Skin epidermis (tissue), 12 donors: Measurements from ENCODE around the gene SKI.
"Not testable (repeated sequence)": the region's sequence is repeated elsewhere in the genome, so short reads cannot be mapped to it uniquely, and the experiment has no call there.

Source experiments
- H3K27ac ChIP-seq, 21 experiments: fragments of 200-600 bp; sonication (generic) in 11 of 21; one replicate each; pipeline ENCODE4 v1.5.0; 2020; ENCODE audit warnings: mild to moderate bottlenecking in 3 of 21, inconsistent platforms in 2 of 21, moderate library complexity in 2 of 21
- H3K4me3 ChIP-seq, 7 experiments: fragments of 200-600 bp; sonication (generic) in 2 of 7; one replicate each; pipeline ENCODE4 v1.5.0; 2020; ENCODE audit warnings: inconsistent platforms in 2 of 7, mild to moderate bottlenecking in 2 of 7, moderate library complexity in 1 of 7

The SKI gene

DNA sequence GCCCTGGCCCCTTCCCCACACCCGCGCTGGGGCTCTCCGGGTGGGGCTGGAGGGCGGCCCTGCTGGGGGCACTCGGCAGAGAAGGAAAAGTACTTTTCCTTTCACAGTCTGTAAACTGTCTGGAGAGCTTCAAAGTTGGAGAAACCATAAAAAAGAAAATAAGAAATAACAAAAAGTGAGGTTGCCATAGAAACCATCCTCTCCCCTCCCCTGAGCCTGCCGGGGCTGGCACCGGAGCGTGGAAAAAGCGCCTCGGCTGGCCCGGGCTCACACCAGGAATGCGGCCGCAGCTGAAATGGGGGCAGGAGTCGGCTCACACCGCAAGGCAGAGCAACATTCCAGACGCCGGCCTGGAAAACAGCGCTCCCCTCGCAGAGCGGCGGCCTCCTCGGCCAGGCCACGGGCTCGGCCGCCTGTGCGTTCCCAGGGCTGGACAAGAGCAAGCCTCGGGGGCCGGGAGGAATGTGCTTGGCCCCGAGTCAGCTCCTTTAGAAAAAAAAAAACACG is 94.0 kb downstream of the SKI start:
- no peak overlapping the region for H3K4me3 ChIP-seq
- peak overlapping the region in 18 of 21 experiments; percentile 33 to 90 (median 62) for H3K27ac ChIP-seq

DNA sequence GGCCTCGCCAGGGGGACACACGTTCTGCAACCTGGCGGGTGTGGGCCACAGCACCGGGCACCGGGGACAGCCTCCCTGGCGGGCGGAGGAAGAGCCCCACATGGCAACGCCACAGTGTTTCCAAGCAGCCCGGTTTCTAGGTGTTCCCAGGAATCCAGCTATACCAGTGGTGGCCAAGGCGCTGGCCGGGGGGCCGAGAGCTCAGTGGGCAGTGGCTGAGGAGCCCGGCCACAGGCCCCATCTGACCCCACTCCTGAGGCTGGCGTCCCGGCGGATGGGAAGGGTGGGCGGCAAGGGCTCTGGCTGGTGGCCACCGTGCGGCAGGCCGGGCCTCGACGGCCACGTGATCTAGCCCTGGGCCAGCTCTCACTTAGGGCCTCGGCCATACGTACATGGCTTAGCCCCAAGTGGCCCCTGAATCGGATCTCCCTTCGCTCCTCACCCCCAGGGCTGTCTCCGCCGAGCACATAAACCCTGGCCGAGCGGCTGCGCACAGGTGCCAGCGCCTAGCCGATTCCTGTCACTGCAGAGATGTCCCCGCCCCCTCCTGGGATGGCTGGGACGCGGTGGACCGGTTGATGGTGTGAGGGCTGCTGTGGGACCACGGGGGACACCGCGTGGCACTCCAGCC is 94.6 kb downstream of the SKI start:
- H3K27ac ChIP-seq: peak overlapping the region in 18 of 21 experiments; percentile 6 to 90 (median 60)
- no peak overlapping the region for H3K4me3 ChIP-seq

DNA sequence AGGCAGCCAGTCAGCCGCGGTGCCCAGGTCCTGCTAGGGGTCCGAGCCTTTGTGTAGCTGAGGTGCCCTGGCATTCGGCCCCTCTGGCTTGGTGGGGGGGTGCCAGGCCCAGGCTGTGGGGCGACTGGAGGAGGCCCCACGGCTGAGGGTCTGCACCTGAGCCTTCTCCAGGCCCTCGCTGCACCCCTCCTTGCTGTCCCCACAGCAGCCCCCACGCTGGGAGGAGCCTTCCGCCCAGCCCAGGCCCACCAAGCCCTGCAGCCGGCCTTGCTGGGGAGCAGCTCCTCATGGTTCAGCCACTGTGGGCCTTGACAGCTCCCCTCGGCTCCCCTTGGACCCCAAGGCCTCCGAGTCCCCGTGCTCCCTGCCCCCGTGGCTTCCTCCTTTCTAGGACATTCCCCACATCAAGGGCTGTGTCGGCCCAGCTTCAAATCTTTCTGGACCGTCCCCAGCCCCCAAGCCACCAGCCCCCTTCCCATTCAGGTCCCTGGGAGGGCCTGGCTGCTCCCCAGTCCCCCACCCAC is 95.4 kb downstream of the SKI start:
- Histone ChIP-seq H3K27ac (peak overlapping the region in 3 of 21 experiments; percentile 82 to 90 (median 85)), H3K4me3 (no peak overlapping the region)

DNA sequence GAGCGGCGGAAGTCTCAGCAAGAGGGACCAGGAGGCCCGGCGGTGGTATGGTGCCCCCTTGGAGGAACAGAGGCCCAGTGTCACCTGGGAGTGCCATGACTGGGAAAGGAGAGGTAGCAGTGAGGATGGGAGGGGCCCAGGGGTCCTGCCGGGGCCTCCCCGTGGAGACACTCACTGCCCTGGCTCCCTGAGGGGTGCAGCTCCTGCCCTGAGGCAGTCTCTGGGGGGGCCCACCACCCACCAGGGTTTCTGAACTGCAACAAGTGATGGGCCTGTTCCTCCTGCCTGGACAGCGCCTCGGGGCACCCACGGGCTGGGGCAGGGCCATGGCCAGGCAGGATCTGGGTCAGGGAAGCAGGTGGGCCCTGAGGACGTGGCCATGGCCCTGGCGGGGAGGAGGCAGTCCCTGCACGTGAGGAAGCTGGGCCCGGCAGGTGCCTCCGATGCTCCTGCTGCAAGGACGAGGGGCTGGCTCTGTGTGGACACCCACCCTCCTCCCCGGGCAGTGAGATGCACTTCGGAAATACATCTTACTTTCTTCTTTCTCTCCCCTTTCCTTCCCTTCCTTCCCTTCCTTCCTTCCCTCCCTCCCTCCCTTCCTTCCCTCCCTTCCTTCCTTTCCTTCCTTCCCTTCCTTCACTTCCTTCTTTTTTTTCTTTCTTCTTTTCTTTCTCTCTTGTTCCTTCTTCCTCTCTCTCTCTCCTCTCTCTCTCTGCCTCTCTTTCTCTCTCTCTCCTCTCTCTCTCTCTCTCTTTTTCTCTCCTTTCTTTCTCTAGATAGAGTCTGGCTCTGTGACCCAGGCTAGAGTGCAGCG is 96.6 kb downstream of the SKI start:
- no peak overlapping the region for H3K4me3 ChIP-seq
- H3K27ac ChIP-seq: no peak overlapping the region

DNA sequence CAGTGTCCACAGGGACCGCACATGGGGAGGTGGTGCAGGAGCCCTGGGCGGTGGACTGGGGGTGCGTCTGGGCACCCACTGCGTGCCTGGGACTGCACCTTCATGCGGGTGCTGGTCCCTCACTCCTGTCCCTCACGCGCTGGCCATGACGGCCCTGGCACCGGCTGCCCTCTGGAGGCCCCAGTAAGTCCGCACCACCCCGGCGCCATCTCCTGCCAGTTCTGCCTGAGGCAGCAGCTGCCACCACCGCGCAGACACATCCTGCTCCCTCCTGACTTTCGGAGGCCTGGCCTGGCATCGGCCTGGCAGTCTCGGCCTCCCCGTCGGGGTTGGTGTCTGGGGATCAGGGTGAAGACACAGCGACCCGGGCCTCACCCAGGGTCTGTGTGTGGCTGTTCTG is 98.4 kb downstream of the SKI start:
- Histone ChIP-seq H3K4me3 (no peak overlapping the region), H3K27ac (peak overlapping the region in 1 of 21 experiments; percentile 44)

DNA sequence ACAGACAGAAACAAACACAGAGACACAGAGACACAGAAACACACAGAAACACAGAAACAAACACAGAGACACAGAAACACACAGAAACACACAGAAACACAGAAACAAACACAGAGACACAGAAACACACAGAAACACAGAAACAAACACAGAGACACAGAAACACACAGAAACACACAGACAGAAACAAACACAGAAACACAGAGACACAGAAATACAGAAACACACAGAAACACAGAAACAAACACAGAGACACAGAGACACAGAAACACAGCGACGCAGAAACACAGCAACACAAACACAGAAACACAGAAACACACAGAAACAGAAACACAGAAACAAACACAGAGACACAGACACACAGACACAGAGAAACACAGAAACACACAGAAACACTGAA is 99.0 kb downstream of the SKI start:
- not testable (repeated sequence) for H3K27ac ChIP-seq, H3K4me3 ChIP-seq

DNA sequence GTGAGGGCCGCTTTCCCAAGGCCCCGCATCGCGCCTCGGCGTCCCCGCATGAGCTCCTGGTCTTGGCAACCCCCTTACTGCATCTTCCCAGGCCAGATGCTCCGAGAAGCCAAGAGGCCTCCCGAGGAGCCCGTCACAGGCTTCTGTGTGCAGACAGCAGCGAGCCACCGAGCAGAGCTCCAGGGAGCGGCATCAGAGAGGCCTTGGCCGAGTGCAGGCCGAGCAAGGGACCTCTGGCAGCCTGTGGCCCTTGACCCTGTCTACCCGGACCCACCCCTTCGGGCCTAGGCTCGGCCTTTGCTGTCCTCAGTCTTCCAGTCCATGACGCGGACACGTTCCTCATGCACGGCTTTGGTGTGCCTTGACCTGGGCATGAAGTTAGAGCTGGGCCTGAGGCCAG is 99.7 kb downstream of the SKI start:
- H3K4me3 ChIP-seq: no peak overlapping the region
- H3K27ac ChIP-seq: no peak overlapping the region

DNA sequence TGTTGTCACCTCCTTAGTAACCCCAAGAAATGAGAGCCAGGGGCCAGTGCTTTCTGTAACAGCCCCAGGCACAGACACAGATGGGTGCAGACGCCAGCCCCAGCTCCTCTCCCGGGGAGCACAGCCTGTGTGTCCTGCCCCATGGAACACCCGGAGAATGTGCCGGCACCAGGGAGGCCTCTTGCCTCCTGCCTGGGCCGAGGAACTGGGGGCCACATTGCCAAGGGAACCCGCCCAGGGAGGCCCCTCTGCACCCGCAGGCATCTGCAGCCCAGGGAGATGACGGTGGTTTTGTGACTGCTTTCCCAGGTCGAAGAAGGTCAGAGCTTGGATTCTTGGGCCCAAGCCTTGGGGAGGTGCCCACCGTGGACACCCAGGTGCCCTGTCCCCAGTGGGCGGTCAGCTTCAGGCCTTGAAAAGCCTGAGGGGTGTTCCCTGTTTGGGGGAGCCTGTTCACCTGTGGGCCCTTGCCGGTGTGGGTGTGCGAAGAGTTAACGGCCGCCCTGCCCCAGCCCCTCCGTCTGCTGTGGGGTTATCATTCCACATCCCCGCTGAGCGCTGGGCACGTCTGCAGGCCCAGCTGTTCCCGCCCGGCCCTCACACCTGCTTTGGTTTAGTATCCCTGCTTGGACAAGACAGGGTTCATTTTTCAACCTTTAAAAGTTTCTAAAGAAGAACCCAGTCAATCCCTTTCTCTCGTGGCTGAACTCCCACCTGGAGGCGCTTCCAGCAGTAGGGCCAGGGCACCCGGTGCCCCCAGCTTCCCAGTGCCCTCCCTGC is 100.7 kb downstream of the SKI start:
- peak overlapping the region in 1 of 21 experiments; percentile 79 for H3K27ac ChIP-seq
- H3K4me3 ChIP-seq: no peak overlapping the region

DNA sequence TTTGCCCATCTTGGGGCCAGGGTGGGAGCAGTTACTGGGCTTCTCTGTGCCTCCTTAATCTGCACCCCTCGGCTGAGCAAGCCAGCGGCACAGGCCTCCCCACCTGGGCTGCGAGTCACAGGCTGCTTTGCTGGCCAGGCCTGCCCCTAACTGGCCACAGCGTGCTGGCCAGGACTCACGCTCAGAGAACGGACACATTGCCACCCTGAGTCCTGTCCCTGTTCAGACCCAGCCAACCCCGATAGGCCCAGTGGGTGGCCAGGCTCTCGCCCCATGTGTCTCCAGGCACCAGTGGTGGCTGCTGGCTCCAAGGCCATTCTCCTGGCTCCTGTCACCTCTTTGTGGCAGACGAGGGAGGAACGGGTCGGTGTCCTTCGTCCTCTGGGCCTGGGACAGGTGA is 101.9 kb downstream of the SKI start:
- H3K4me3 ChIP-seq: no peak overlapping the region

DNA sequence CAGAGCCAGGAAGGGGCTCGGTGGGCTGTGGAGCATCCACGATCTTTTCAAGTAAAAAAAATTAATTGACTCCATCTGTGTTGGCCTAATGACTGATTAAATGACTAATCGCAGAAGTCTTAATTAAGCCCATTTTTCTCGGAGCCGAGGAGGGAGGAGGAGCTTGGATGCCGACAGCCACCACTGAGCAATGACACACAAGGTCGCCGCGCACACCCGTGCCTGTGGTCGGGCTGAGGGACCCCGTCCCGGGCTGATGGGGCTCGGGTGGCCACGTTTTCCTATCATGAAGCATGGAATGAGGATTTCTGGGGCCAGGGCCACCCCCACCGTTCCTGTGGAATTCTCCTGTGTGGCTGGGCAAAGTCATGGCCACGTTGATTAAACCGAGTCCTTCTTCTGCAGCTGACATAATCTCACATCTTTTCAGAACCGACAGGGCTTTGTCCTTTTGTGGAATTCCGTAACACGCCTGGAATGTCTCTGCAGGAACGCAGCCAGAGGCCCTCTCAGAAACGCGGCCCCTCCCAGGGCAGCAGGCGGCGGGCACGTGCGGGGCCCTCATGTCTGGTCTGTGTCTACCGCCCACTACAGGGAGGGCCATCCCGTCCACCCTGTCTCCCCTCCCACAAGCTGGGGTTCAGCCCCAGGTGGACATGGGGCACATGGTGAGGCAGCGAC is 102.5 kb downstream of the SKI start:
- H3K27ac ChIP-seq: peak overlapping the region in 14 of 21 experiments; percentile 6 to 86 (median 52)
- no peak overlapping the region for H3K4me3 ChIP-seq

More for the DNA sequence above, 101.9 kb downstream of the SKI start:
- peak overlapping the region in 10 of 21 experiments; percentile 6 to 86 (median 64) for H3K27ac ChIP-seq

DNA sequence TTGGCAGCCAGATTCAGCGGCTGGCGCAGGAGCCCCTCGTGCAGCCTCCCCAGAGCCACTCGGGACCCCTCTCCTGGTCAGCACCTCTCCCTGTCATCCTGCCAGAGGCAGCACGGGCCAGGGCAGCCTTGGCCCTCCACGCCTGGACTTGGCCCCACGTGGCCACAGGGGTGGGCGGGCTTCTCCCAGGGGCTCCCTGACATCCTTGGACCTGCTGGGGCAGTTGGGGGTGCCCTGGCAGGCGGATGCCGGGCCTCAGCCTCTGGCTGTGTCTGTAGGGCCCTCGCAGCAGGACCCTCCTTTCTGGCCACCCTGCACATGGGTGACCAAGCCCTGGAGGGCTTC is 103.1 kb downstream of the SKI start:
- Histone ChIP-seq H3K27ac (peak overlapping the region in 13 of 21 experiments; percentile 8 to 86 (median 55)), H3K4me3 (no peak overlapping the region)

DNA sequence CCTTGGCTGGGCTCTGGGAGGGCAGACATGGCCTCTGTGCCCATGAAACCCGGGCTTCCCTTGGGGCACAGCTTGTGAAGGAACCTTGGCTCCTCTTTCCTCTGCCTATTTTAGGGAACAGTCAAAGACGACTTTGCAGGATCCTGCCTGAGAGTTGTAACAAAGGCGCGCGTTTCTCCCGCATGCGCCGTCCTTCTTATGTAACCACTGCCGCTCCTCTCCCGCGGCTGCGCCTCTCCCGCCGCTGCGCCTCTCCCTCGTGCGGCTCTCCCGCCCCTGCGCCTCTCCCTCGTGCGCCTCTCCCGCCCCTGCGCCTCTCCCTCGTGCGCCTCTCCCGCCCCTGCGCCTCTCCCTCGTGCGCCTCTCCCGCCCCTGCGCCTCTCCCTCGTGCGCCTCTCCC is 103.5 kb downstream of the SKI start:
- H3K4me3 ChIP-seq: not testable (repeated sequence)
- peak overlapping the region in 11 of 21 experiments; percentile 21 to 86 (median 58) for H3K27ac ChIP-seq

DNA sequence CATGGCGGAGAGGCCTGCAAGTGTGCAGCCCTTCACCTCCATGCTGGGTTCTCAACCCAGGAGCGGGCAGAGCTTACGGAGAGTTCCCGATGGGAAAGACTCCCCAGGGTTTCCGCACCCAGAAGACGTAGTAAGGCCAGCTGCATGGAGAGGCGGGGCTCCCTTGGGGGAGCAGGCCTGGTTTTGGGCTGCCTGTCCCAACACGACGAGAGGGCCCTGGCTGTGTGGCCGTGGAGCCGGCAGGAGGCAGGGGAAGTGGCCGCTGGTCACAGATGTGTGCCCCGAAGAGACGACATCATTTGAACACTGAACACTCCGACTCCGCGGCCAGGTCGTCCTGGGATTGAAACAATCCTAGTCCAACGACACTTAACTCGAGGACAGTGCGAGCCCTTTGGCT is 106.2 kb downstream of the SKI start:
- Histone ChIP-seq H3K27ac (no peak overlapping the region), H3K4me3 (no peak overlapping the region)

DNA sequence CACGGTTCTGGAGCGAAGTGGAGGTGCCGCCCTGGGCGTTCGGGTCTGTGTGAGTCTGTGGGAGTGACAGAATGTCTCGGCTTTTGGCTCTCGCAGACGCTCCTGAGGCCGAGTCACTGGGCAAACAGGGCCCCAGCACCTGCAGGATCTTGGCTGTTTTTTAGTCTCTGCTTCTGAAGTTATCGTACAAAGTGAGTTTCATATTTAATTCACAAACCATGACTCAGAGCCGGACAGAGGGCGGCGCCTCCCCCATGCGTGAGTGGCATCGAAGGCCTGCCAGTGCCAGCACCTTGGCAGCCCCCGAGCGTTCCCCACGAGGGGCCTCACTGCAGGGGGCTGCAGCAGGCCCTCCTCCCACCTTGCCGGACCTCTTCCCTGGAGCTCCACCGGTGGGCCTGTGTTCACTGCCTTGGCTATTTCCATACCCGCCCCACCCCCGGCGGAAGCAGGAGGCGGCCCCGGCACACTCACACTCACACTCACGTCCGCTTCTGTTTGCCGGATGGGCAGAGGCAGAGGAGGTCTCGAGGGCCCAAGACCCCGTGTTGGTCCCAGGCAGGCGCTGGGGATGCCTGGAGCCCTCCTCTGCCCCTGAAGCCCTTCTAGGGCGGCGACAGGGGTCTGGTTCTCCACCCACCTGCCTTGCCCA is 106.9 kb downstream of the SKI start:
- no peak overlapping the region for H3K4me3 ChIP-seq
- no peak overlapping the region for H3K27ac ChIP-seq

DNA sequence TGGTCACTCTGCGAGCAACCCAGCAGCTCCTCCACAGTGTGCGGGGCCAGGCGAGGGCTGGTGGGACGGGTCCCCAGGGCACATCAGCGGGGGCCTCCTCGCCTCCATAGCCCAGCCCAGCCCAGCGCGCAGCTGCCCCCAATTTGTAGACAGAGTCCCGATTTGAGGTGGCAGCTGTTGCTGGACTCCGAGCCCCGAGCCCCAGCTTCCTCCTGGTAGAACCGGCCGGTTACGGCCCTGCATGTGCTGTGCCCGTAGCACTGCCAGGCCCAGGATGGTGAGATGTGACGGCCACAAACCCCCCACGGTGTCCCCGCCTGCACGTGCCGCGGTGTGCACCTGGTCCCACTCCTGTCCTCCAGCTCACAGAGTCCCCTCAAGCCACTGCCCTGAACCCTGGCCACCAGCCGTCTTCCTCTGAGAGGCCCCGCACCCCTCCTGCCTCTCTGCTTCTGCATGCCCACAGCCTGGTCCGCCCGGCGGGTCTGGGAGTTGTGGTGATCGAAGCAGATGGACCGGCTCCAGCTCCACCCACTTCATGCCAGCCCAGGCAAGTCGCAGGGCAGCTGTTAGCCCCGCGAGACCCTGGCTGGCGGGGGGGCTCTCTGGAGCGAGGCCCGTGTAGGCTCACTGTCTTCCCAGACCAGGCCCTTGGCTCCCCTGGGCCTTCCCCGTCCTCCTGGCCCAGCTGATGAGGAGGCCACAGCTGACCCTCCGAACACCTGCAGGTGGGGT is 107.8 kb downstream of the SKI start:
- no peak overlapping the region for H3K27ac ChIP-seq
- no peak overlapping the region for H3K4me3 ChIP-seq

DNA sequence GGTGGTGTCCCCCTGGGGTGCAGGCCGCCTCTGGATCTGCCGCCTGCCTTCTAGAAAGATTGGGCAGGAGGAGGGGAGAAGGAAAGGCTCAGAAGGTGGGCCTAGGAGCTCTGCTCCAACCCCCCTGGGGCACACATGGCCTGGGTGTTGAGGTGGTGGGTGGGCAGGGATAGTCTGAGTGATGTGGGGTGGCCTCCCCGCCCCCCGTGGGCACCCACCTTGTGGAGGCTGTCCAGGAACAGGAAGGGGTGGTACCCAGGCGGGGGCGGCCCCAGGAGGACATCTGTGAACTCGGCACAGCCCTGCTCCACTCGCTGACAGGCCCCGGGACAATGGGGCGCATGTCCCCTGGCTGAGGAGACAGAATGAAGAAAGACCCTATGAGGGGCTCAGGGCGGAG is 108.4 kb downstream of the SKI start:
- H3K27ac ChIP-seq: no peak overlapping the region
- no peak overlapping the region for H3K4me3 ChIP-seq

DNA sequence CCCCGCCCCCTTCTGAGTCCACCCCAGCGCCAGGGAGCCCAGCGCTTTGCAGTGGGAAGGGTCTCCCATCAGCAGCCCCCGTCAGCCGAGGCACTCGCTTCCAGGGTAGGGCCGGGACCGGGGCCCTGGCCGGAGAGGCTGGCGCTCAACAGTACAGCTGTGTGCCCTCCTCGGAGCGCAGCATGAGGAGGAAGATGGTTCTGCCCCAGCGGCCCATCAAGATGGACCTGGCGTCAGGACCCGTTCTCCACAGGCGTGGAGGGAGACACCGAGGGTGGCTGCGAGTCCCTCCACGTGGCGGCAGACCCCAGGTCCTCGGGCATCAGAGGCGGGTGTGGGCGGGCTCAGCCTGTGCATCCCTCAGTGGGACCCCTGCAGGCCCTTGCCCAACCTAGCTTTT is 109.0 kb downstream of the SKI start:
- no peak overlapping the region for H3K27ac ChIP-seq
- no peak overlapping the region for H3K4me3 ChIP-seq

DNA sequence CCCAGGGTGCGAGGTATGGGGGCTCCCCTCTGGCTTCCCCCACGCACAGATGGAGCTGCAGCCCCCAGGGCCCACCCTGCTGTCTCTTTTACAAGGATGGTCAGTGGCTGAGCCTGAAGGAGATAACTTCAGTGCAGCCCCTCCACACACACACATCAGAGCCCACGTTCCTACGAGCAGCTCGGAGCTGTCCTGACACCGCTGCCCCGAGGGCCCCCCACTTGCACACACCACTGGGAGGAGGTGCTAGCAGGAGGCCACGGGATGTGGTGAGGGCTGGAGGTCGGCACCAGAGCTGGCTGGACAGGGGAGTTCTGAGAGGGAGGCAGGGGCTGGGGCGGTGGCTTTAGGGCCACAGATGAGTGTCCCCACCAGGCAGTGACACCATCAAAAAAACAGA is 109.4 kb downstream of the SKI start:
- no peak overlapping the region for H3K4me3 ChIP-seq
- H3K27ac ChIP-seq: no peak overlapping the region
